ENCODE measurements around the gene PRKAA1.

The PRKAA1 gene

DNA sequence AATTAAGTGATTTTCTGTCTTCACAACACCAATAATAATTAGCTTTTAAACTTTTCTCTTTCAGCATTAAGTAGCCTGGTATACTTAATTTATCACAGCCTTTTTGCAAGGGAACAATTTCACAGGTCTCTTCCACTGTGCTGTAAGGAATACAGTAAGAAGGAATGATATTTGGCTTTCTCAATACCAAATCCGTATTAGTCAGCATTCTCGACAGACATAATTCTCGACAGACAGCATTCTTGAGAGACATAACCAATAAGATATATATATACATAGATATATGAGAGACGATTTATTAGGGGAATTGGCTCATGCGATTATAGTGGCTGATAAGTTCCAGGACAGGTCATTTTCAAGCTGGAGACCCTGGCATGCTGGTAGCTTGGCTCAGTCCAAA, 18.0 kb downstream of the PRKAA1 start:
- DNase-seq (ENCODE audit: low read depth in 2 of 2): no peak

DNA sequence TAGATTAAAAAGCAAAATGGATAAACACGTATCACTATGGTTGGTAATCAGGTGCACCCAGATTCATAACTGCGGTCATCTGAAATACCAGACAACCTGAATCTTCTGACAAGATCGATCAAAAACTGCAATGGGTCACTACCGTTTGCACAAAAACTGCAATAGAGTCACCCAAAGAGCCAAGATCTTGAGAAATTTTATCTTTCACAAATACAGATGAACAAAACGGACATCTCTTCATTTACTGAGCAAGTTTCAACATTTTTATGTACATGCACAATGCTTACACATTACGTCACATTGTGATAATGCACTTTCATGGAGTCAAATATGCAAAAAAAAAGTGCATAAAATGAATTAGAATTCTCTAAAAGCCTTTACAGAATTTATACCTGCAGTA, 18.6 kb downstream of the PRKAA1 start:
- DNase-seq (ENCODE audit: low read depth in 2 of 2): no peak

DNA sequence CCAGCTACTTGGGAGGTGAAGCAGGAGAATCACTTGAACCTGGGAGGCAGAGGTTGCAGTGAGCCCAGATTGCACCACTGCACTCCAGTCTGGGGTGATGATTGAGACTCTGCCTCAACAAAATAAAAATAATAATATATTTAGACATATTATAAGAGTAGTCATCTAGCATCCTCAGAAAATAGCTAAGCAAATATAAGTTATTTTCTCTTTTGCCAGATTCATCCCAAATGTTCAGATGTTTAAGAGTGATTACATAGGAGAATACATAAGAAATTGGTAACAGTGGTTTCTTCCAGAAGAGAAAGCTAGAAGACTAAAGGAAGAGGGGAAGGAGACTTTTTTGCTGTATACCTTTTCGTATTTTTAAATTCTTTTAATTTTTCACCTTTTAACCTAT, 20.0 kb downstream of the PRKAA1 start:
- DNase-seq (ENCODE audit: low read depth in 2 of 2): no peak

DNA sequence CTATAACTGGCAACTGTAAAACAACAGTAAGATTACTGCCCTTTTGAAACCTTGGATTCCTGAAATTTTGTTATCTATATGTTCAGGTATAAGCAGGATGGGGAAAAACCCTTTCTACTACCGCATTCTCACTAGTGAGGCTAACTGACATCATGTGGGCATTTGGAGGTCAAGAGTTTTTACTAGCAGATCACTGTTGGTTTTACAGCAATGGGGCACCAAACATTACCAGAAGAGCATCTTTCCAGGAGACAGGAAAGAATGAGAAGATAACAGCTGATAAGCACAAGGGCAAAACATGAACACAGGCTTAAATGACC, 21.6 kb downstream of the PRKAA1 start:
- no peak for DNase-seq (ENCODE audit: low read depth in 2 of 2)

DNA sequence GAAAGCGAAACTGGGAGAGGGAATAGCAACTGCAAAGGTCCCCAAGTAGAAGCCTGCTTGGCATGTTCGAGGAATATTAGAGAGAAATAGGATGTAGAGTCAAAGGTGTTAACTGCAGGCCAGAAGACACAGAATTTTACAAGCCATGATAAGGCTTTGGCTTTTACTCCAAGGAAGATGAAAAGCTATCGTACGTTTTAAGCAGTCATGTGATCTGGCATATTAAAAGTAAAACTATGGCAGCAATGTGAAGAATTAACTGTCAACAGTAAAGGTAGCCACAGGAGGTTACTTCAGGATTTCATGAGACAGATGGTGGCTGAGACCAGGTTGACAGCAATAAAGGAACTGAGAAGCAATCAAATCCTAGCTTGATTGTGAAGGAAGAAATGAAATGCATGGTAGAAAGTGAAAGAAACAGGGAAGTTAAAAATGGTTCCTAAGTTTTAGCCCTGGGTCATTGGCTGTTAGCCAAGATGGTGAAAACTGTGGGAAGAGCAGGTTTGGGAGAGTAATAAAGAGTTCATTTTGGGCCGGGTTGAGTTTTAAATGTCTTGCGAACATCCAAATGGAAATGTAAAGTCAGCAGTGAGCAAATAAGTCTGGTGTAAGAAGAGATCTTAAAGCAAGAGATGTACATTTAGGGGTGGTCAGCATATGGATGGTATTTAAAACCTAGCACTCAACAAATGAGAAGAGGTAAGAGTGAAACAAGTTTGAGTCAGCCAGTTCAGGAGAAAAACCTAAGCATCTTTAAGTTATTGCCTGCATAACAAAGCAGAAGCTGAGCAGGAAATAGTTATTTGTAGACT, 22.1 kb downstream of the PRKAA1 start:
- no peak for DNase-seq (ENCODE audit: low read depth in 2 of 2)

DNA sequence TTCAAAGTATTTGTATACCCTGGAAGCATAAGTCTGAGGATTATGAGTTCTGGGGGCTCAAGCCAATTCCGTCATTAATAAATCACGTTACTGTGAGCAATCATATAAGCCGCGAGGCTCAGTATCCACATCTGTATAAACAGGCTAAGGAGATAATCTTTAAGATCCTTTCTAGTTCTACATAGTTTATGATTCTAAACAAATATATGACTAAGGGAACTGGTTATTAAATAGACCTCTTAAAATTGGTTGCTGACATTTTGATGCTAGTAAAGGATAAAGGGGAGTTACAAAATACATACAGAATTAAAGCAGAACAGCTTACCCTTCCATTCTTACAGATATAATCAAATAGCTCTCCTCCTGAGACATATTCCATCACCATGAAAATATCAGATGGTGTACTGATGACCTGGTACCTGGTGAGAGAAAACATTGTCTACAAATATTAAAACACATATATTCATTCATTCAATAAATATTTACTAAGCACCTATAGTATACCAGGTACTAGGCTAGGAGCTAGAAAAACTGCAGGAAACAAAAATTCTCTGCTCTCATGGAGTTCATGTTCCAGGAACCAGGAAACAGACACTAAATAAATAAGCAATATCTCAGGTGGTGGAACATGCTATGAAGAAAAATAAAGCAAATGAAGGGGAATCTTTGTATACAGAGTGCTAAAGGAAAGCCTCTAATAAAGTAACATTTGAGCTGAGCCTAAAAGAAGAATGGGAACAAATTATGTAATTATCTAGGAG, 22.9 kb downstream of the PRKAA1 start:
- no peak for DNase-seq (ENCODE audit: low read depth in 2 of 2)

DNA sequence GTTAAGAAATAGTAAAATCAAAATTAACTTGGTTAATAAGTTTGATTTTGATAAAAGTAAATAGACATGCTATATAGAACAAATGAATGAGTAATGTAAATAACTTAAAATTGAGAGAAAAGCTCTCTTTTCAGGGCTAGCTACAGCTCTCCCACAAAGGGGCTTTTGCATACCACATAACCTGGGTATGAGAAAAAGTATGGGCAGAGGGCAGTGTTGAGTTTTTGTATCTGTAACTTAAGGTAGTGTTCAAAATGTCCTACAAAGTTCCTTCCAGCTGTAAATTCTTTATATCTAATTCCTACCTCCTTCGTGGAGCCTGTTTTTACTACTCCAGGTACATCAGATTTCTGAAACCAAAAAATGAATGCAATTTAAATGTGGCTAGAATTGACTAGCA, 23.6 kb downstream of the PRKAA1 start:
- DNase-seq (ENCODE audit: low read depth in 2 of 2): no peak

DNA sequence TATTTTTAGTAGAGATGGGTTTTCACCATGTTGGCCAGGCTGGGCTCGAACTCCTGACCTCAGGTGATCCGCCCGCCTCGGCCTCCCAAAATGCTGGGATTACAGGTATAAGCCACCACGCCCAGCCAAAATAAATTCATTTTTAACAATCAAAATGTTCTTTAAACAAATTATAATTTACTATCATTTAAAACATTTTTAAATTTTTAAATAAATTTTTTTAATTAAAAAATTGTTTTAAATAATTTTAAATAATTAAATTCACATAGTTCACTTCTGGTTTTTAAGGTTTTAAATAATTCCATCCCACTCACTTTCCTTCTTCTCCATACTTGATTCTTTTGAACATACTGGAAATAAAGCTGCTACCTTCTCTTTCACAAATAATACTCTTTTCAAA, 27.4 kb downstream of the PRKAA1 start:
- DNase-seq (ENCODE audit: low read depth in 2 of 2): no peak

DNA sequence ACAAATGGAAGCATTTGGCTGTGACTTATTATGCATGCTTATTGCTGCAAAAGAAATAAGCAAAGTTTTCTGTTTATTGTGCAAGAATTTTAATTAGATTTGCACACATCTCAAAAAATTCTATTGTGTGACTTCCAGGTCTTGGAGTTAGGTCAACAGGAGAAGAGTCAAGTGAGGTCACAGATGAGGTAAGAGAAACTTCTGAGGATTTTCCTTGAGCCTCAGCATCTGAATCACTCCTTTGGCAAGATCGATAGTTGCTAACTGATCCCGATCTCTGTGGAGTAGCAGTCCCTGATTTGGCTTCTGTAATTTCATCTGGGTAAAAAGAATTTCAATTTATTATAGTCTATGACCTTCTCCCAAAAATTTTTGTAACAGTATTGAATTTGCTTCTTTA, 35.5 kb downstream of the PRKAA1 start:
- DNase-seq (ENCODE audit: low read depth in 2 of 2): no peak

DNA sequence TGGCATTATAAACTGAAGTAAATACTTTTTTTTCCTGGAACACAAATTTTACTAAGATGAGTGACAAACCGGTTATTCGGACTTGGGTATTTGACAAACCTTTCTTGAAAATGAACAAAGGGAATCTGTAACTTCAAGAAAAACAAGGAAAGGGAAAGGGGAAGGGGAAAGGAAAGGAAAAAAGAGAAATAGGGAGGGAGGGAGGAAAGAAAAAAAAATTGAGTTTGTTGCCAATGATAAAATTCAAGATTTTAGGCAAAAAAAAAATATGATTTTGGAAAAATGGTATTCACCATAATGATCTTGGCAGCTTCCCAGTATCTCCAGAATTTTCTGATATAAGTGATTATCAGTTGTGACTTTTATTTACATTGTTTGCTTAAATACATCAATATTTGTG, 40.8 kb downstream of the PRKAA1 start:
- DNase-seq (ENCODE audit: low read depth in 2 of 2): no peak

DNA sequence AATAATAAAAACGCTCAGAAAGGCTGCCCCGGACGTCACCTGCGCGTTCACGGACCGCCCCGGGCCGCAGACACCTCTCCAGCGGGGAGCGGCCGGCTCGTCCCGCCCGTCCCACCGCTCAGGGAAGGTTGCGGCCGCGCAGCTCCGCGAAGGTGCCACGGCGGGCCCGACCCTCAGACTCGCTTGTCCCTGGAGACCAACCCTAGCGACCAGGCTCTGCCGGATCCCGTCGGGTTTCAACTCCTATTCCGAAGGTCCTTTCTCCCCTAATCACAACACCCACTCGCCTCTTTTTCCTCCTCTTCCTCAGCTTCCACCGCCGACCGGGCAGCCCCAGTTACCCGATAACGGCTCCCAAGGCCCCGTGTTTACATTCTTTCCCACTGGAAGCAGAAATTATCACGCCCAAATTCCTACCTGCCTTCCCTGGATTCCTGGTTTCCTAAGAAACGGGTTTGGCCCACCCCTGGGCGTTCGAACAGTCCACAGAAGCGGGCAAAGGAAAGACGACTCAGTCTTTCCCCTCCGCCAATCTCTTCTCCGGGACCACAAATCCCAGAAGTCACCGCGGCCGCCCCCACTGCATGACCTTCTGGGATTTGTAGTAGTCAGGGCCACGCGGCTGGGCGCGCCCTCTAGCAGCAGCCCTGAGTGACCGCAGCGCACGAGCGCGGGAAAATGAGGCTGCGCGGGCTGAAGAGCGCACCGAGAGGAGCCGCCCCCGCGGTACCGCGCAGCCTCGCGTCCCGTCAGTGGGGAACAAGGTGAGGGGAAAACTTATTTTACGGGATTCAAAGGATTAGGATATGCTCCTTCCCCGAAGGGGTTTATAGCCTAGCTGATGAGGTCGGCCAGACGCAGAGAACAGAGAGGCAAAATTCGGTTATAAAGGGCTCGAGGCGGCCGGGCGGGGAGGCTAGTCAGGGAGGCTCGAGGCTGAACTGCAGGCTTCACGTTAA, 42.5 kb downstream of the PRKAA1 start, which contains the start of gene TTC33:
Gene TTC33 (minus strand): TSS at position 555 of the 959 bp plus-strand sequence. CDS start 8,943 bp downstream, outside the sequence.
- DNase-seq (ENCODE audit: low read depth in 2 of 2): peak; percentile 76 to 82

DNA sequence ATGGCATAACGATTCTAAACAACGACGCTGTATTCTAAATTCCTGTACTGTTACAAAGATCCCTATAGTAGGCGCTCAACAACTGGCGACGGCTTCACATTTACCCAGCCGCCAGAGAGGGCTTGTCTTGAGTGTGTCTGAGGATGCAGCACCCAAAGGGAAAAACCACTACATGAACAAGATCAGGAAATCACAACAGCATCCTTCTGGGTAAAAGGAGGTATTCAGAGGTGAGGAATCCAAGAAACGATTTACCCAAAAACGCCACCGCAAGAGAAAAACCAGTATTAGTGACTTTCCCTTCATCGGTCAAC, 43.1 kb downstream of the PRKAA1 start:
- peak; percentile 51 to 56 for DNase-seq (ENCODE audit: low read depth in 2 of 2)

DNA sequence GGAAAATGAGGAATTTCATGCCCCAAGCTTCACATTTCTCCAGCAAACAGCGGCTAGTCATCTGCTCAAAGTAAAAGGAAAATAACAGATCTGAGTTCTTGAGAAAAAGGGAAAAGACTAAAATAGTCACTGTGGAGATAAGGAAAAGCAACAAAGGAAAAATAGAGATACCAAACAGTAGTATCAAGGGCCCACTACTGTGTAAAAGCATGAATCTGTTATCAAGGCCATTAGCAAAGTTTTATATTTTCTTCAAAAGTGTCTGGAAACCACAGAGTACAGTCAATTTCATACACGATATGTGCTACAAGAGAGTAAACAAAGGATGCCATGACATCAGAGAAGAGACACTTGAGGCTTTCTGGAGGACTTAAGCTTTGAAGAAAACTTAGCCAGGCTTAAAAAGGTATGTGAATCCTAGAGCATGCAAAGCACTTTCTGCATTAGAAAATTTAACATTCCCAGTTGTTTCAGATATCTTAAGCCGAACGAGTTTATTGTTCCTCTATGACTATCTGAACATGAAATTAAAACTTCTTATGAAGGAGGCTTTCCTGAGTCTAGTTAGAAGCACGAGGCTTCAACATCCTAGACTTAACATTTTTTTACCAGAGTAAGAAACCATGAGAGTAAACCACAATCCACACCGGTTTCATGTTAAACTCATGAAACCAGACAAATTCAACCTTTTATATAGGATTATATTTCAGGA, 43.6 kb downstream of the PRKAA1 start:
- DNase-seq (ENCODE audit: low read depth in 2 of 2): no peak

DNA sequence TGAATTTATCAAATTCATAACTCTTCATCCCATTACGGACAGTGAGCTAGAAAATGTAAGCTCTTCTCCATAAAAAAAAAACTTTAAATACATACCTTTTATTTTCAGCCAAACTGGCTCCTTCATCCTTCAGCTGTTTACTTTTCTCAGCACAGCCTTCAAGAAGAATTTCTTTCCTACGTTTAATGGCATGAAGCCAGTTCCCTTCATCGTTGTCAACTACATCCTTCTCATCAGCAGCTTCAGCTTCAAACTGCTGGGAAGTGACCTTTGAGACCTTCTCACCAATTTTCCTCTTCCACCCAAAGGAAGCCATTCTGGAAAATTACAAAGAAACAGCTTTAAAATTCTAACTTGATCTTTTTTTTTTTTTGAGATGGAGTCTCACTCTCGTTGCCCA, 51.5 kb downstream of the PRKAA1 start:
- DNase-seq (ENCODE audit: low read depth in 2 of 2): no peak

DNA sequence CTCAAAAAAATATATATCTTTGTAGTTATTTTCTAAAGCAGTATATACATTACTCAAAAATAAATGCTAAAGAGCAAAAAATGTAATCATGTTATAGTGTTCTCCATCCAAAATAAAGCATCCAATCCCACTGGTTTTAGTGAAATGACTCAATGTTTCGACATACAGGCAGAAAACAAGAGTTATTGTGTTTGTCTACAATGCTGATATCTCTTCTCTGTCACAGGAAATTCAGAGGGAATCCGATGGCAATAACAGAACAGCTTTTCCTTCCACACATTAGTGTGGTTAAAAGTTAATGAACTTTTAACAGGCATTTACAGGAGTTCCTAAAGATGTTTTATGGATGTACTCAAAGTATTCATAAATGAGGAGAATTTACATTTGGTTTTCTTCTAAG, 54.4 kb downstream of the PRKAA1 start:
- no peak for DNase-seq (ENCODE audit: low read depth in 2 of 2)

DNA sequence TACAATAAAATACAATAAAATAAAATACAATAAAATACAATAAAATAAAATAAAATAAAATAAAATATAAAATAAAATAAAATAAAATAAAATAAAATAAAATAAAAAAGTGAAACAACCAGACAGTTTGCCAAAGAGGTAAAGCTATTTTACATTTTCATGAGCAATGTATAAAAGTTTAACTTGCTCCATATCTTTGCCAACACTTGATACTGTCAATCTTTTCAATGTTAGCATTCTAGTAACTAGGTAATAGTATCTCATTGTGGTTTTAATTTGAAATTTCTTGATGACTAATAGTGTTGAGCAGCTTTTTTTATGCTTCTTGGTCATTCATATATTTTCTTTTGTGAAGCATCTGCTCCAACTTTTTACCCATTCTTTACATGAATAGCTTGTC, 59.7 kb downstream of the PRKAA1 start:
- DNase-seq (ENCODE audit: low read depth in 2 of 2): no peak

DNA sequence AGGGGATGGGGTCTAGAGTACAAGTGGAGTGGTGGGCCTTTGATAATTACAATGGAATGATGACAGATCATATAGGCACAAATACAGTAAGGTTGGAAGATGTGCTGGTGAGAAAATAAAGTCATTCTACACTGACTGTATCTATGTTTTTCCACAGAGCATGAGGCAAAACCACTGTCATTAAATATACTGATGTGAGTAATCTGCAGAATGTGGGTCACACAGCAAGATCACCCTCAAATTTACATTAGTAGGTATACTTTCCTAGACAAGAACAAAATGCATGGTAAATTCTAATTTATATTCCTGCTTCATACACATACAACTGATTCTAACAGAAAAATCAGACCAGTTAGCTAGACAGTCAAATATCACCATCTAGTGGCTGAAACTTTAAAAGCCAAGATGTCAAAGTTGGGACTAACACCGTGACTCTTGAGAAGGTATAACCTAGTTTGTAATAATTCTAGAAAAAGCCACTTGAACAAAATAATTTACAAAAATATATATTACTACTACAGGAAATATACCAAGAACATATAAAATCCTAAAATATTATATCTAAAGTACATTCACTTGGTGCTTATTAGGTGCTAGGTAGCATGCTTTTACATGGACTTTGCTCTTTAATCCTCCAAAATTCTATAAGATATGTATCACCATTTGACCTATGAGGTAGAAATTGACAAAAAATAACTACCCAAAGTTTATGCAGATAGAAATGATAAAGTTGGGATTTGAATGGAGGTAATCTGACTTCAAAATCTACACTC, 61.9 kb downstream of the PRKAA1 start:
- DNase-seq (ENCODE audit: low read depth in 2 of 2): peak; percentile 25 to 32

DNA sequence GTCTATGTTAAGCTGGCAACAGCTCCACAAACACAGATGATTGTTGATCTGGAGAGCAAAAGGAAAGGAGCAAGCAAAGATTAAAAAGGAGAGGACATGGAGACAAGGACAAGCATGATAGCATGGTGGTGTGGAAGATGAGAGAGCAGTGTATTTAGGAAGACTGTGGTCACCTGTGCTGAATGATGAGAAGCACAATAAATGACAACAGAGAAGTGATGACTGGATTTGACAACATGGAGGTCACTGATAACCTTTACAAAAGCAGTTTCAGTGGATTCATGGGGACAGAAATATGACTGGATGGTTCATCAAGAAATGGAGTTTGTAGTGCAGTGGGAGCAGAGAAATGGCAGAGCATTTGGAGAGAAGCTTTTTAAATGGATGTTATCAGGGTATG, 62.6 kb downstream of the PRKAA1 start:
- DNase-seq (ENCODE audit: low read depth in 2 of 2): no peak

DNA sequence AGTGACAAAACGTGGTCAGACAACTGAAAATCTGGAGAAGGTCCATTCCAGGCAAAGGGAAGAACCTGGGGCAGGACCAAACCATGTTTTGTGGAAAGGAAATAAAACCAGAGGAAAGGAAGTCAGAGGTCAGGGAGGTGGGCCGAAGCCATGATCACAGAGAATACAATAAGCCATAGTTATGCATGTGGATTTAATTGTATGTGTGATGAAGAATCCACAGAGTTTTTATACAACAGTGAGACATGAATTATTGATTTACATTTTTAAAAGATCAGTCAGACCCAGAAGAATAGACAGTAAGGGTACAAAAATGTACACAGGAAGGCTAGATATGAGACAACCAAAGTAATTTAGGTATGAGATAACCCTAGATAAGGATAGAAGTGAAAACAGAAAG, 63.2 kb downstream of the PRKAA1 start:
- peak; percentile 19 to 40 for DNase-seq (ENCODE audit: low read depth in 2 of 2)

DNA sequence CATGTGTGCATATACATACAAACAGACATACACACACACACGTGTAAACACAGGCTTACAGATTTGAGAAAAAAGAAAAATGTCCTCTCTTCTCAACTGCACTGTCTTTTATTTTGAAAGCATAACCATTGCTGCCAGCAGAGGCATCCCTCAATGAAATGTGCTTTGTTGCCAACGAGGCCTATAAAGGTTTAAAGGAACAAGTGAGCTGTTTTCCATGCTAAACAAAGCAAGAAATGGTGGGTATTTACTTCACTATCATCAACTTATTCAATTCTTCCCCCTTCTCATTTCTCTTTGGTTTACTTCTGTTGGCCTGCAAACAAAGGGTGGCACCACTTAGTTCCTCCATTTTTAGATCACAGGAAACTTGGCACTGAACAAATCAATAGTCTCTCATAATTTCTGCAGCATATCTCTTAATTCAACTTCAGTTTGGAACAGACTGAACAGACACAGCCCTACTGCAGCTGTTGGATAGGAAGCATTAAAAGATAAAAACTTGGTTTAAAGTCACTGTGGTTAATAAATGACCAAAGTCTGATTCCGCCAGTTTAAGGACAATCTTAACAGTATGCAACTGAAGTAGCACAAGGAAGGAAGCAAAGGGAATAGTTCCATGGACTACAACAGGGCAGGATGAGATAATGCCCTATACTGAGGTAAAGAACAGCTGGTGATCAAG, 64.2 kb downstream of the PRKAA1 start:
- DNase-seq (ENCODE audit: low read depth in 2 of 2): no peak
